ENCODE data around the gene GALNT2. TPM values are rescaled to one million over a fixed set of nuclear protein-coding genes. Genes with fewer than 3 reads are reported as not detected.

Gene GALNT2
- total RNA-seq, 1 experiment from 2014 or later: 152 TPM

GRCh38 chr1:230243146-230243545 is 176.1 kb downstream of the GALNT2 start:
- POLR2A ChIA-PET: no interaction called here
- Histone ChIP-seq H3K36me3 (ENCODE audit: control insufficient read depth, insufficient read depth, low read length) (0 out of 2 replicates have a peak, but pooled peaks cover 2% of the 10 kb centered on the region), H3K9me3 (ENCODE audit: control insufficient read depth, insufficient read depth, low read depth, low read length) (no peaks in the 10 kb centered on the region), H3K4me1 (ENCODE audit: control insufficient read depth, insufficient read depth, low read length) (no peaks in the 10 kb centered on the region), H3K27me3 (ENCODE audit: control insufficient read depth, insufficient read depth, low read length) (no peaks in the 10 kb centered on the region), H3K4me3 (ENCODE audit: low read depth in 2 of 2, low read length in 2 of 2) (no peak overlapping the region), H3K27ac (ENCODE audit: low read length) (no peak overlapping the region)
- no peak for TF ChIP-seq POLR2AphosphoS5 (IDR thresholded peaks at IDR 0.05; ENCODE audit: low read depth, low read length)
- no peak for TF ChIP-seq CTCF (IDR thresholded peaks at IDR 0.05)
- no peak for TF ChIP-seq SIN3A (IDR thresholded peaks at IDR 0.05; ENCODE audit: borderline replicate concordance, insufficient read depth, low read depth, low read length)
- no peak for TF ChIP-seq TCF7L2 (IDR thresholded peaks at IDR 0.05; ENCODE audit: low read depth, low read length)
- no peak for TF ChIP-seq REST (IDR thresholded peaks at IDR 0.05; ENCODE audit: insufficient read depth in 1 of 2, low read depth in 2 of 2, low read length in 1 of 2)
- ATAC-seq (no peak), DNase-seq (ENCODE audit: low read depth, low spot score) (no peak)
- no TSS peak for BruUV-seq (replicated peaks)
- in situ Hi-C loops (cut with HindIII; ENCODE audit: low pct_unique_long_range_greater_than_20kb, low sequenced_read_pairs): no loop called here
- CTCF ChIA-PET: no interaction called here
- intact Hi-C loops (cut with micrococcal nuclease; ENCODE audit: unreplicated experiment): no loop called here

- intact Hi-C loops (cut with micrococcal nuclease; ENCODE audit: unreplicated experiment): no loop called here
- ChIA-PET POLR2A (no interaction called here), CTCF (no interaction called here)
- Histone ChIP-seq H3K27ac (ENCODE audit: low read length) (no peak overlapping the region), H3K4me1 (ENCODE audit: control insufficient read depth, insufficient read depth, low read length) (no peaks in the 10 kb centered on the region), H3K36me3 (ENCODE audit: control insufficient read depth, insufficient read depth, low read length) (0 out of 2 replicates have a peak, but pooled peaks cover 2% of the 10 kb centered on the region), H3K9me3 (ENCODE audit: control insufficient read depth, insufficient read depth, low read depth, low read length) (no peaks in the 10 kb centered on the region), H3K4me3 (ENCODE audit: low read depth in 2 of 2, low read length in 2 of 2) (no peak overlapping the region), H3K27me3 (ENCODE audit: control insufficient read depth, insufficient read depth, low read length) (no peaks in the 10 kb centered on the region)
- no TSS peak for BruUV-seq (replicated peaks)
- DNase-seq (ENCODE audit: low read depth, low spot score): no peak
- no peak for ATAC-seq
- in situ Hi-C loops (cut with HindIII; ENCODE audit: low pct_unique_long_range_greater_than_20kb, low sequenced_read_pairs): no loop called here
- TF ChIP-seq POLR2AphosphoS5 (IDR thresholded peaks at IDR 0.05; ENCODE audit: low read depth, low read length) (no peak), REST (IDR thresholded peaks at IDR 0.05; ENCODE audit: insufficient read depth in 1 of 2, low read depth in 2 of 2, low read length in 1 of 2) (no peak), CTCF (IDR thresholded peaks at IDR 0.05) (no peak), SIN3A (IDR thresholded peaks at IDR 0.05; ENCODE audit: borderline replicate concordance, insufficient read depth, low read depth, low read length) (no peak), TCF7L2 (IDR thresholded peaks at IDR 0.05; ENCODE audit: low read depth, low read length) (no peak)
Measured at GRCh38 chr1:230243583-230244353, 176.7 kb downstream of the GALNT2 start.
